GM11168 (cell line): Measurements from ENCODE around the gene THAP8.
"Not testable (repeated sequence)": the region's sequence is repeated elsewhere in the genome, so short reads cannot be mapped to it uniquely, and the experiment has no call there.

Experiments
- in situ Hi-C: fragments of 300-500 bp; cut with MboI; formaldehyde crosslinking; loops from one replicate; pipeline ENCODE4 v1.12.0; 2022; ENCODE audit warnings: low sequenced_read_pairs; ENCODE audit not compliant: unreplicated experiment

THAP8 gene

DNA sequence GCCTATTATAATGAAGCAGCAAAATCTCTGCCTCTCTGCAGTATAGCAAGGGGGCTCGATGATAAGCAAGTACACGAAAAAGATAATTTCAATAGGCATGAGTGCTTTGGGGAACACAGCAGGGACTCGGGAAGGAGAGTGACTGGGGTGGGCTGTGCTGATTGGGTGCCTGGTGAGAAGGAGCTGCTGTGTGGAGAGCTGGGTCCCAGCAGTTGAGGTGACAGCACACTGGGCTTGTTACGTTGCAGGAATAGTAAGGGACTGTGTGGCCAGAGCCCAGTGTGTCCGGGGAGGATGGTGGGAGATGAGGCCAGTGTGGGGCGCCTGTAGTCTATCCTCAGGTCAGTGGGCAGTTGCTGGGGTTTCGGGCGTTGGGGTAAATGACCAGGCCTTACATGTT lies 18.0 kb upstream of the THAP8 start:
- in situ Hi-C loops = no loop called here

DNA sequence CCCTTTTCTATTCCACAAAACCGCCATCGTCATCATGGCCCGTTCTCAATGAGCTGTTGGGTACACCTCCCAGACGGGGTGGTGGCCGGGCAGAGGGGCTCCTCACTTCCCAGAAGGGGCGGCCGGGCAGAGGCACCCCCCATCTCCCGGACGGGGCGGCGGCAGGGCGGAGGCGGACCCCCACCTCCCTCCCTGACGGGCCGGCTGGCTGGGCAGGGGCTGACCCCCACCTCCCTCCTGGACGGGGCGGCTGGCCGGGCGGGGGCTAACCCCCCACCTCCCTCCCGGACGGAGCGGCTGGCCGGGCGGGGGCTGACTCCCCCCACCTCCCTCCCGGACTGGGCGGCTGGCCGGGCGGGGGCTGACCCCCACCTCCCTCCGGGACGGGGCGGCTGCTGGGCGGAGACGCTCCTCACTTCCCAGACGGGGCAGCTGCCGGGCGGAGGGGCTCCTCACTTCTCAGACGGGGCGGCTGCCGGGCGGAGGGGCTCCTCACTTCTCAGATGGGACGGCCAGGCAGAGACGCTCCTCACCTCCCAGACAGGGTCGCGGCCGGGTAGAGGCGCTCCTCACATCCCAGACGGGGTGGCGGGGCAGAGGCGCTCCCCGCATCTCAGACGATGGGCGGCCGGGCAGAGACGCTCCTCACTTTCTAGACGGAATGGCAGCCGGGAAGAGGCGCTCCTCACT lies 14.9 kb upstream of the THAP8 start:
- in situ Hi-C loops = not testable (repeated sequence)

DNA sequence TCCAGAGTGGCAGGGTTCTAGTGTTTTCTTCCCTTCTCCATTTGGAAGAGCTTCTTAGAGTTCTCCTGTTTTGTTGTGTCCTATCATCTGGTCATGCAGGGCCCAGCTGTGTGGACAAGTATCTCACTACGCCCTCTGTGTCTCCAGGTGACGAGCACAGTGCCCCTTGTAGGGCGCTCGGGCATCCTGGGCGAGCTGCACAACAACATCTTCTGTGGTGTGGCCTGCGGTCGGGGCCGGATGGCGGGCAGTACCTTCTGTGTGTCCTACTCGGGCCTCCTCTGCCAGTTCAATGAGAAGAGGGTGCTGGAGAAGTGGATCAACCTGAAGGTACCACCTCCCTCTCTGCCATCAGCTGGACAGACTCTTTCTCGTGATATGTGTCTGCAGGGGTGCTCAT lies 13.6 kb upstream of the THAP8 start:
- in situ Hi-C loops = no loop called here

DNA sequence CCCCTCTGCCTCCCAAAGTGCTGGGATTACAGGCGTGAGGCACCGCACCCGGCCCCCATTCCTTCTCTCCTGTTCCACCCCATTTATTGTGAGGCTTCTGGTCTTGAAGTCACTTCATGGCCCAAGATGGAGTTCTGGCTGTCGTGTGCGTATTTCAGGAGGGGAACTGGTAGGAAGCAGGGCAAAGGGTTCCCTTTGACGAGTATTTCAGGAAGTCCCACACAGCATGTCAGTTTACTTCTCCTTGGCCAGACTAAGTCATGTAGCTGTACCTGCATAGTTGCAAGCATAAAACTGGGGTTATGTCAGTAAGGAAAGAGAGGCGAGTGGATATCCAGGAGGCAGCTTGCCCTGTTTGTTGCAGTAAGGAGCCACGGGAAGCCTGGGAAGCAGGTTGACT lies 10.7 kb upstream of the THAP8 start:
- in situ Hi-C loops = no loop called here

DNA sequence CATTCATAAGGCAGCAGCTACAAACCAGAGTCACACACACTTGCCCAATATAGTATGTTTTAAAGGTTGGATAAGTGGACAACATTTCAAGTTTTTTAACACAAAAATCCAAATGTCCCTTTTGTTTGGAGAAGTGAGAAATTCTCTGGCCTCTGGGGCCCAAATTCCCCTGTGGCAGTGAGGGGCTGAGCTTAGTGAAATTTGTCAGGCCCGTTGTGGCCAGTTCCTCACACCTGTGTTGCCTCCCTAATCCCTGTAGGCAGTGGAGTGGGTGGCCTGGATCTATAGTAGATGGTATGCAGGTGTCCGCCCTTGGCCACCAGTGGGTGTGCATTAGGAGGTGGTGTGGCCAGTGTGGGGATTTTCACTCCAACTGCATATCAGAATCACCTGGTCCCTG lies 7.3 kb upstream of the THAP8 start:
- in situ Hi-C loops = no loop called here

DNA sequence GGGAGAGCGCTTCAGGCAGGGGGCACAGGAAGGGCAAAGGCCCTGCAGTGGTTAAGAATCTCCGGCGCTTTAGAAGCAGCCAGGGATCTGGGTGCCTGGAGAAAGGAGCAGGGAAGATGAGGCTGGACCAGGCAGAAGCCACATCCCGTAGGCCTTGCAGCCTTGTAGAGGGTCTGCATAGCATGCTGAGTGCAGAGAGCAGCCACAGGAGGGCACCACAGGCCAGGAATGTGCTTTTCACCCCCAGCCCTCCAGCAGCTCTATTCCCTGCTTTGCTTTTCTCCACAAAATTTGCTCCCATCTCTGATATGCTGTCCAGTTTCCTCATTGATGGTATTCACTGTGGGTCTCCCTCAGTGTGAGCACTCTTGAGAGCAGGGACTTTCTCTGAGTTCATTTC lies 6.3 kb upstream of the THAP8 start:
- in situ Hi-C loops = no loop called here

DNA sequence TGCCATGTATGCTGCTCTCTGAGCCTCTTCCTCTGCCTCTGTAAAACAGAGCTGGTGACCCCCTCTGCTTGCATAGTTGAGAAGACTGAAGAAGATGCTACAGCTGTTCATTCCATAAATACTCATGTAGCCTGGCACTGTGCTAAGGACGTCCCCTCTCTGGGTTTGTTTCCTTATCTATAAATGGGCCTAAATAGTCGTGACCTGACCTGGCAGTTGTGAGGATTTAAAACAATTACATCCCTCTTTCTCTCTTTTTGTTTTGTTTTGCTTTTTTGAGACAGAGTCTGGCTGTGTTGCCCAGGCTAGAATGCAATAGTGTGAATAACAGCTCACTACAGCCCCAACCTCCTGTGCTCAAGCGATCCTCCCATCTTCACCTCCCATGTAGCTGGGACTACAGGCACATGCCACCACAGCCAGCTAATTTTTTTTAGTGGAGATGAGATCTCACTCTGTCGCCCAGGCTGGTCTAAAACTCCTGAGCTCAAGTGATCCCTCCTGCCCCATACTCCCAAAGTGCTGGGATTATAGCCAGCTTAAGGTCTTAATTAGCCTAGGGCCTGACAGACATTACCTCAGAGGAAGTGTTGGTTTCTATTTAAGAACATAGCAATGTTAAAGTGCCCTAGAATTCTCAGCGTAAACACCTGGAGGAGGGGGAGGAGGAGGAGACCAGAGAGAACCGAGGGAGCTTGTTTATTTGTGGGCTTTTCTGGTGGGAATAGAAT lies 5.3 kb upstream of the THAP8 start:
- in situ Hi-C loops = no loop called here

DNA sequence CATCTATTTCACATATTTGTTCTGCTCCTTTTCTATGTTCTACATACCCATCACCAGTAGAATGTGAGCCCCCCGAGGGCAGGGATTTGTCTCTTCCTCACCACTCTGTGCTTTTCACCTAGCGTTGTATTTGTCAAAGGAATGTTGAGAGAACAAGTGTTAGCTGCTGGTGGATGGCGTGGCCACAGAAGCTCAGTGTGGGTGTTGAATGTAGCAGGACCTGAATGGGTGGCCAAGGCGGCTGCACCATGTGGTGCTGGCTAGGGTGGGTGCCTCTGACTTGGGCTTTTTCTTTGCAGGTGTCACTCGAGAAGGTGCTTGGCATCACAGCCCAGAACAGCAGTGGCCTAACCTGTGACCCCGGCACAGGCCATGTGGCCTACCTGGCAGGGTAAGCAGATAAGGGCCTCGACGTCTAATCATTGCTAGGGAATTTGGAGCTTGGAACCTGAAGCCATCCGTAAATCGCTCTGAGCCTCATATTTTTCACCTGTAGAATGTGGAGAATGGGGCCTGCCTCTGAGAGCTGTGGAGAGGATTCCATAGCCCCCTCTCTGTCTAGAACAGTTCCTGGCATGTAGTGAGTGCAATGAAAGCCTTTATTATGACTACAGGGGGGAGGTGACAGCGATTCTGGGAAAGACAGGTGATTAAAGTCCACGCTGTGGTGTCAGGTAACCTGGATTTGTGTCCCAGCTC lies 4.5 kb upstream of the THAP8 start:
- in situ Hi-C loops = no loop called here

DNA sequence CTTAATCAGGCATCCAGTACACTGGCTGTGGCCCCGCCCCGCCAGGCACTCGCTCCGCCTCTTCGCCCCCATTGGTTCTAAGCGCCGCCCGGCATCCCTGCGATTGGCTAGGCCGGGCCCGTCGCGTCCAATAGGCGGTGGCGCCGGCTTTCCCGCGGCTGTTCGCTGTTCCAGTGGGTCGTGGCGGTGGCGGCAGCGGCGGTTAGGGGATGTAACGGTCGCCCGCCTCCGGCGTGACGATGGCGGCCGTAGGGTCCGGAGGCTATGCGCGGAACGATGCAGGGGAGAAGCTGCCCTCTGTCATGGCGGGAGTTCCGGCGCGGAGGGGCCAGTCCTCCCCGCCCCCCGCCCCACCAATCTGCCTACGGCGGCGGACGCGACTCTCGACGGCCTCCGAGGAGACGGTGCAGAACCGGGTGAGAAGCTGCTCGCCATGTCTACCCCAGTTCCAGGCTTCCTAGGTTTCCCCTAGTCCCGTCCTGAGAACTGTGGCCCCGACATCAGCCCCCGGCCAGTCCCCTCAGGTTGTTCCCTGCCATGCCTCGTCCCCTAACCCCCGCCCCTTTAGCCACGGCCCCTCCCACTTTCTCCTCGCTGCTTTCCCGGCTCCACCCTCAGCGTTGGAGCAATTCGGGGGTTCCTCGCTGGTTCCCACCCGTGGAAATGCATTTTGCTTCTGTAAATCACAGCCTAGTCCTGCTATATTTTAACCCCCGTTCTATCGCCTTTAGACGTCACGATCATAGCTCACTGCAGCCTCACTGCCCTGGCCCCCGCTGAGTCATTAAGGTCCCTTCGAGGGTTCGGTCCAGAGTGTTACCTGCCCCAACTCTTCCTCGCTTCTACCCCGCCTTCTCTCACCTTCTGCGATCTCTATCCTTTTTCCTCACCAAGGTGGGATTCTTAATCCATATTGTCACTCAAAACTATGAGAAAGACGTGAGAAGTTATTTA lies 925 bp upstream of the THAP8 start, which contains the start of gene WDR62:
Gene WDR62, plus strand, starts transcription at position 165 of the 954 bp plus-strand sequence. Its CDS starts 75 bp downstream, at position 240.
- in situ Hi-C loops = no loop called here

DNA sequence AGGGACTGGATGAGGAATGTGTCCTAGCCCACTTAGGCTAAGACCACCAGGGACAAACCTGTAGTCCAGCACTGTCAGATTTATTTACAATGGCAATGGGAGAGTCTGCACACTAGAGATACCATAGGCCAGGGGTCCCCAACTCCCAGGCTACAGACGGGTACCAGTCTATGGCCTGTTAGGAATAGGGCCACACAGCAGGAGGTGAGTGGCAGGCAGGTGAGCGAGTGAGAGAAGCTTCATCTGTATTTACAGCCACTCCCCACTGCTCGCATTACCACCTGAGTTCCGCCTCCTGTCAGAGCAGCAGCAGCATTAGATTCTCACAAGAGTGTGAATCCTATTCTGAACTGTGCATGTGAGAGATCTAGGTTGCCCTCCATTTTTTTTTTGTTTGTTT lies 2.4 kb downstream of the THAP8 start:
- in situ Hi-C loops = no loop called here

DNA sequence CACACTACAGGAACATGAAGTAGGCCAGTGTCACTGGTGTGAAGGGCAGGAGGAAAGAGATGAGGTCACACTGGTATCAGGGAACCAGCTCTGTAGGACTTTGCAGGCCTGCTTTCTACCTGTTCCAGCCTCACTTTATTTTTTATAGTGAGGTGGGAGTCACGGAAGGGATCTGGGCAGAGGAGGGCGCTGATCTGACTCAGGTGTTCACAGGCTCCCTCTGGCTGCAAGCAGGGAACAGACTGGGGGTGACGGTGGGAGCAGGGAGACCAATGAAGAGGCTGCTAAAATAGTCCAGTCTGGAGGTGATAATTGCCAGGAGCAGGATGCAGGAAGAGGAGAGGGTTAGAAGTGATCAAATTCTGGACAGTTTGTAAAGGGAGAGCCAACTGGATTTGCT lies 2.8 kb downstream of the THAP8 start:
- in situ Hi-C loops = no loop called here

DNA sequence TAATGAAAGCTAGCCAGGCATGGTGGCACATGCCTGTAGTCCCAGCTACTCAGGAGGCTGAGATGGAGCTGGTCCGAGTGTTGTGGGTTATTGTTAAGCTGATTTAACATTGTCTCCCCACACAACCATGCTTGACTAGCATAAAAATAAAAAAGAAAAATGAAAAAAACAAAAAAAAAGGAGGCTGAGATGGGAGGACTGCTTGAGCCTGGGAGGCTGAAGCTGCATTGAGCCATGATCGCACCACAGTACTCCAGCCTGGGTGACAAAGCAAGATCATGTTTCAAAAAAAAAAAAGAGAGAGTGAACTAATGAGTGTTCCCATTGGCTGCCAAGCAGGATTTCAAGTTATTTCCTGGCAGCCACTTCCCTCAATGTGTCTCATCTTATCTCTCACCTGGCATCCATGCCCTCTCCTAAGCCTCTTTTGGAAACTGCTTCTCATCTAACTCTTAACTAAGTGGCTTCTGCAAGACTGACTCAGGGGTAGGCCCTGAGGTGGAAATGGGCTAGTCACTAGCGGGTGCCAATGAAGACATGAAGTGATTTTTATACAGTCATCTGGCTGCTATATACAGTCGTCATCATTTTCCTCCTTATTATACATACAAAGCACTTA lies 4.9 kb downstream of the THAP8 start:
- in situ Hi-C loops = no loop called here

DNA sequence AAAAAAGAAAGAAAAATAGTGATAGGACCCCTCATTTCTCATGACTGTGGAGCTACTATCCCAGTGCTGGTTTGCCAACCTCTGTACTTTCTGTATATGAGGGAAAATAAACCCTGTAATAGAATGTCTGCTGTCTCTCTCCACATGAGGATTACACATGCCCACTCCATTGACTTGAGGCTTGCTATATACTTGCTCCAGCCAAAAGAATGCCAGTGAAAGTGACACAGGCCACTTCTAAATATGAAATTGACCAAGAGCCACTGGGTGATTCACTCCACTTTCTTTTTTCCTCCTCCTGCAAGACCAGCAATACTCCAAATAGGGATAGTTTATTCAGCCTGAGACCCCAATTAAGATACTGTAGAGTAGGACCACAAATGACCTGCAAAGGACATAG lies 6.2 kb downstream of the THAP8 start:
- in situ Hi-C loops = no loop called here

DNA sequence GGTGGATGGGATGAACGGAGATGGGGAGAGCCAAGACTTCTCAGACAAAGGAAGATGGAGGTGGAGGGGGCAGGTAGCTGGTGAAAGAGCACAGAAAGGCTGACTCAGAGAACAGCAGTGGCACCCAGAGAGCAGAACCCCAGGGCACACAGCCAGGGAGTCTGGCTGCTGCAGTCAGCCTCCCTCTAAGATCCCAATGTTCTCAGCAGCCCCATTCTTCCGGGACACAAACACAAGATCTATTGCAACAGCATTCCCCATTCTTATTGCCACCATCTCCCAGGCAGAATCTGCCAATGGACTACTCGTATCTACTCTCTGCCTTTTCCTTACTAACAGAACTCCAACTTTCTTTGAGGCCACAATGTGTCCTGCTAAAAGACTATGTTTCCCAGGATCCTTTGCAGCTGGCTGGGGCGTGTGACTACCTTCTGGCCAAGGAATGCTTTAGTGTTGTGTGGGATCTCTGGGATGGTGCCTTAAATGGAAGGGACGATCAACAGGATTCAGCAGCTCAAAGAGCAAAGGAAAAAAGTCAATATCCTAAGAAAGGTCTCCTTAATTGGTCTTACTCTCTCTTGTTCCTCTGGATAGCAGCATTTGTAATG lies 7.5 kb downstream of the THAP8 start:
- in situ Hi-C loops = no loop called here

DNA sequence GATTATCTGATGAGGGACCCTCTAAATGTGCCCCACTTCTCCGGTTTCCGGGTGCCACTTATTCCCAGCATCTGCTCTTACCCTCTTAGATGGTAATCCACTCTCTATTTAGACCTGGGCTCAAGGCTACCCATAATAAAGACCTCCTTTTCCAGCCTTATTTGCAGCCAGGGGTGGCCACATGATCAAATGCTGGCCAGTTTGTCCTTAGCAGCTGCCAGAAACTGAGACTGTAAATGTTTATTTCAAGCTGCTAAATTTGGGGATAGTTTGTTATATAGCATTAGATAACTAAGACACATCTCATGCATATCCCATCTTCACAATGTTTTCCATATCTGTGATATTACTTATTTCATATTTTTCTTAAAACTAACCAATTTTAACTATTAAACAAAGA lies 10.1 kb downstream of the THAP8 start:
- in situ Hi-C loops = no loop called here

DNA sequence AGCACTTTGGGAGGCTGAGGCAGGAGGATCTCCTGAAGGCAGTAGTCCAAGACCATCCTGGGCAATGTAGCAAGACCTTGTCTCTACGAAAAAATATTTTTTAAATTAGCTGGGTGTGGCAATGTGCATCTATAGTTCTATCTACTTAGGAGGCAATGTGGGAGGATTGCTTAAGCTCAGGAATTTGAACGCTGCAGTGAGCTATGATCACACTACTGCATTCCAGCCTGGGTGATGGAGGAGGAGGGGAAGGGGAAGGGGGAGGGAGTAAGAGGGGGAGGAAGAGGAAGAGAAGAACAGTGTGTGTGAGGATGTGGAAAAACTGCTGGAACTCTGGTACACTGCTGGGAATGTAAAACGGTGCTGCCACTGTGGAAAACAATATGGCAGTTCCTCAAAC lies 12.3 kb downstream of the THAP8 start:
- in situ Hi-C loops = no loop called here

DNA sequence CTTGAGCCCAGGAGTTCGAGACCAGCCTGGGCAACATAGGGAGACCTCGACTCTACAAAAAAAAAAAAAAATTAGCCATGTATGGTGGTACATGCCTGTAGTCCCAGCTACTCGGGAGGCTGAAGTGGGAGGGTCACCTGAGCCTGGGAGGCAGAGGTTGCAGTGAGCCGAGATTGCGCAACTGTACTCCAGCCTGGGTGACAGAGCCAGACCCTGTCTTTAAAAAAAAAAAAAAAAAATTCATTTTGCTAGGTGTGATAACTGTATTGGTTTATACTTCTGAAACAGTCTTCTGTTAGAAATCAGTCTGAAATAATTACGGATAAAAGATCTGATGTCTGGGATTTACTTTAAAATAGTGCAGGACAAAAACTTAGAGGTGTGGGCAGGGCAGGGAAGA lies 13.0 kb downstream of the THAP8 start:
- in situ Hi-C loops = not testable (repeated sequence)

DNA sequence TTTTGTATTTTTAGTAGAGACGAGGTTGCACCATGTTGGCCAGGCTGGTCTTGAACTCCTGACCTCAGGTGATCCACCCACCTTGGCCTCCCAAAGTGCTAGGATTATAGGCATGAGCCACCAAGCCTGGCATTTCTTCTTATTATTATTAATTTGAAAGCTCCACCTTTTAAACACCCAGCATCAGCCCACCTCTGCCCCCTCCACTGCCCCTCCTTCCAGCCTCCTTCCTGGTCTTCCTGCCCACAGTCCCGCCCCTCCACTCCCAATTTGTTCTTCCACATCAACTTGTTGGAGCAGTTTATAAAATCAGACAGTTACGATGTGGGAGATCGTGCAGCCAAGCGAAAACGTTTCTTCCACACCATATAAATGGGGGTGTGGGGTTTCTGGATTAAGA lies 13.6 kb downstream of the THAP8 start:
- in situ Hi-C loops = no loop called here

DNA sequence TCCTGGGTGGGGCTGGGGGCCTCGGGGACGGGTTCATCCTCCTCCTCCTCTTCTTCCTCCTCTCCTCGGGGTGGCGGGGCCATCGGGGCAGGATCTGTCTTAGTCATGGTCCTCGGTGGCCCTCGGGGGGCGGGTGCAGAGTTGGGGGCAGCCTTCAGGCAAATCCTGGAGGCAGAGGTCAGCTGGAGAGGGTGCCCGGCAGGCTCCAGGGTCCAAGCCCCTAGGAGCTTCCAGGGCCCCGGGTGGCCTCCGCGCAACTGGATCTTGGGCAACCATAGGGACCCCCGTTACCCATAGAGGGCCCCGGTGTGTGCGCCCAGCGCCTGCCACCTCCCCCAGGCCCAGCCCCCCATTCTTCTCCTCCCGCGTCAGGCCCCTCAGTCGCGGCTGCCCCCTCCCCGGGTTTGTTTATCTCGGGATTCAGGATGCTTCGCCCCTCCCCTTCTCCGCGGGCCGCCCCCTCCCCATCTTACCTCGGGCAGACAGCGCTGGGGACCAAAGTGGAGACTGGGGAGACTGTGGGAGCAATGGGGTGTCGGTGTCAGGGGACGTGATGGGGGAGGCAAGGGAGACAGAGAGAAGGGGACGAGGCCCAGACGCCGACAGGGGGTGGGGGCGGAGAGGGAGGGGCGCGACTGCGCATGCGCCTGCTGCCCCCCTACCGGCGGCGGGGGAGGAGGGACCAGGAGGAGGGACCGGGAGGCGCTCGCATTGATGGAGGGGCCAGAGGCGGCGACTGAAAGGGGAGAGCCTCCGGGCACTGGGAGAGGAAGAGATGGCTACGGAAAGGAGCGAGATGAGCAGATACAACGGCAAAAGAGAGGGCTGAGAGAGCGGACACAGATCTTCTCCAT lies 21.6 kb downstream of the THAP8 start, which contains the start of gene CLIP3:
Gene CLIP3, minus strand, starts transcription at position 623 of the 854 bp plus-strand sequence. Its CDS starts 516 bp downstream, at position 107.
- in situ Hi-C loops = no loop called here
